Bronchial epithelial cell (primary cell): ENCODE data around the gene BPI. TPM values are rescaled to one million over a fixed set of nuclear protein-coding genes. Genes with fewer than 3 reads are reported as not detected.

Source experiments
- DNase-seq: peaks from one replicate; pipeline ENCODE4 v3.0.0-alpha.2; 2010; ENCODE audit warnings: low read depth
- FAIRE-seq: peaks from 2 replicates; lab custom pipeline; 2011; peaks lifted over from hg19 to GRCh38; lab: Jason Lieb, UNC
- H3K27me3 ChIP-seq: 2 replicates; pipeline ENCODE4 v1.5.1; 2011; ENCODE audit warnings: low read length; ENCODE audit not compliant: control insufficient read depth, insufficient read depth
- H3K36me3 ChIP-seq: 2 replicates; pipeline ENCODE4 v1.5.1; 2011; ENCODE audit warnings: low read length; ENCODE audit not compliant: control insufficient read depth, insufficient read depth
- H3K4me3 ChIP-seq: 2 replicates; pipeline ENCODE4 v1.5.1; 2011; ENCODE audit warnings: mild to moderate bottlenecking, low read depth, low read length, control low read depth
- total RNA-seq: library from RNA; depleted of rRNA; stranded (reverse); fragments of >200 nt; gene quantifications from 2 replicates; pipeline ENCODE4 v1.2.1, GENCODE V29; 2014
- TF ChIP-seq, protein P1 (sequence below): IDR thresholded peaks from 2 replicates; pipeline ENCODE4 v1.5.1; 2011; ENCODE audit warnings: mild to moderate bottlenecking, moderate library complexity, low read length, control low read depth, inconsistent platforms; ENCODE audit not compliant: insufficient read depth, severe bottlenecking

BPI gene
- total RNA-seq, 1 donor from 2014 or later = not detected

DNA sequence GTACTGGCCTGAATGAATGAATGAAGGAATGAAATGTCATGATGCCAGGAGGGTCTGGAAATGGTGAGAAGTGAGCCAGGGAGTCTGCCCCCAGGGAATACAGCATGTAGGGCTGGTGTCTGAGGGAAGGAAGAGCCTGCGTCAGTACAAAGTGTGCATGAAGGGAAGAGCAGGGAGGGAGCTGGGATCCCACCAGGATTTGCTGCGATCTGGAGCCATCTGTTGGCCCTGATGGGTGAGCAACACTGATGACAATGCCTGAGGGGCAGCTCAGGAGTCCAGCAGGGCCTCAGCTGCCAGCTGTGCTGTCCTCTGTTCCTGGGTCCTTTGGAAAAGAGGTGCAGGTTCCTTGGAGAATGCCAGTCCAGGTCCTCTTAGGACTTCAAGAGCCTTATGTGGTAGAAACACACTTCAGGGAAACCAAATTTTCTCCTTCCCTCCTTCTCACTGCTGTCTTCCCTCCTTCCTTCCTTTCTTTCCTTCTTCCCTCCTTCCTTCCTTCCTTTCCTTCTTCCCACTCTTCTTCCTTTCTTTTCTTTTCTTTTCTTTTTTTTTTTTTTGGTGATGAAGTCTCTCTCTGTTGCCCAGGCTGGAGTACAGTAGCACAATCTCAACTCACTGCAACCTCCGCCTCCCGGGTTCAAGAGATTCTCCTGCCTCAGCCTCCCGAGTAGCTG, 11.5 kb downstream of the BPI start:
- H3K27me3 ChIP-seq = no peaks in the 10 kb centered on the region
- TF ChIP-seq, protein P1, sequence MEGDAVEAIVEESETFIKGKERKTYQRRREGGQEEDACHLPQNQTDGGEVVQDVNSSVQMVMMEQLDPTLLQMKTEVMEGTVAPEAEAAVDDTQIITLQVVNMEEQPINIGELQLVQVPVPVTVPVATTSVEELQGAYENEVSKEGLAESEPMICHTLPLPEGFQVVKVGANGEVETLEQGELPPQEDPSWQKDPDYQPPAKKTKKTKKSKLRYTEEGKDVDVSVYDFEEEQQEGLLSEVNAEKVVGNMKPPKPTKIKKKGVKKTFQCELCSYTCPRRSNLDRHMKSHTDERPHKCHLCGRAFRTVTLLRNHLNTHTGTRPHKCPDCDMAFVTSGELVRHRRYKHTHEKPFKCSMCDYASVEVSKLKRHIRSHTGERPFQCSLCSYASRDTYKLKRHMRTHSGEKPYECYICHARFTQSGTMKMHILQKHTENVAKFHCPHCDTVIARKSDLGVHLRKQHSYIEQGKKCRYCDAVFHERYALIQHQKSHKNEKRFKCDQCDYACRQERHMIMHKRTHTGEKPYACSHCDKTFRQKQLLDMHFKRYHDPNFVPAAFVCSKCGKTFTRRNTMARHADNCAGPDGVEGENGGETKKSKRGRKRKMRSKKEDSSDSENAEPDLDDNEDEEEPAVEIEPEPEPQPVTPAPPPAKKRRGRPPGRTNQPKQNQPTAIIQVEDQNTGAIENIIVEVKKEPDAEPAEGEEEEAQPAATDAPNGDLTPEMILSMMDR = no peak
- H3K36me3 ChIP-seq = no peaks in the 10 kb centered on the region
- FAIRE-seq (no peak), DNase-seq (no peak)
- H3K4me3 ChIP-seq = no peak overlapping the region

- DNase-seq (no peak), FAIRE-seq (no peak)
- no peaks in the 10 kb centered on the region for H3K27me3 ChIP-seq
- TF ChIP-seq, protein P1 = no peak
- H3K36me3 ChIP-seq = no peaks in the 10 kb centered on the region
- no peak overlapping the region for H3K4me3 ChIP-seq
Observed at GRCh38 chr20:38316341-38316740, 12.4 kb downstream of the BPI start.

DNA sequence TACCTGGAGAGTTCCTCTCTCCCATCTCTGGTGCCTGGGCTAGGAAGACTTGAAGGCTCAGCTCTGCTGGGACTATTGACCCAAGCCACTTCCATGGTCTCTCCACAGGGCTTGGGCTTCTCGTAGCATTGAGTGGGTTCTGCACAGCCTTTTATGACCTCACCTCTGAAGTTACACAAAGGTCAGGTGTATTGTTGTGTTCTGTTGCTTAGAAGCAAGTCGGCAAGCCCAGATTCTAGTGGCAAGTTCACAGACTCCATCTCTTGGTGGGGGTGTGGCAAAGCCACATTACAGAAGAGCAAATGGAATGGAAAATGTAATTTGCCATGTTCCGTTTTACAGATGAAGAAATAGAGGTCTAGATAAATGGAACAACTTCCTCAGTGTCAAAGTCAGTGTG, 13.5 kb downstream of the BPI start:
- TF ChIP-seq, protein P1 = no peak
- no peak for DNase-seq
- no peak for FAIRE-seq

GRCh38 chr20:38320221-38320620, 16.3 kb downstream of the BPI start:
- H3K4me3 ChIP-seq = no peak overlapping the region
- TF ChIP-seq, protein P1 = no peak
- peaks cover 1% of the 10 kb centered on the region for H3K27me3 ChIP-seq
- no peak for FAIRE-seq
- DNase-seq = no peak
- H3K36me3 ChIP-seq = no peaks in the 10 kb centered on the region

More for the DNA sequence above, 13.5 kb downstream of the BPI start:
- Histone ChIP-seq H3K27me3 (no peaks in the 10 kb centered on the region), H3K4me3 (no peak overlapping the region), H3K36me3 (no peaks in the 10 kb centered on the region)

DNA sequence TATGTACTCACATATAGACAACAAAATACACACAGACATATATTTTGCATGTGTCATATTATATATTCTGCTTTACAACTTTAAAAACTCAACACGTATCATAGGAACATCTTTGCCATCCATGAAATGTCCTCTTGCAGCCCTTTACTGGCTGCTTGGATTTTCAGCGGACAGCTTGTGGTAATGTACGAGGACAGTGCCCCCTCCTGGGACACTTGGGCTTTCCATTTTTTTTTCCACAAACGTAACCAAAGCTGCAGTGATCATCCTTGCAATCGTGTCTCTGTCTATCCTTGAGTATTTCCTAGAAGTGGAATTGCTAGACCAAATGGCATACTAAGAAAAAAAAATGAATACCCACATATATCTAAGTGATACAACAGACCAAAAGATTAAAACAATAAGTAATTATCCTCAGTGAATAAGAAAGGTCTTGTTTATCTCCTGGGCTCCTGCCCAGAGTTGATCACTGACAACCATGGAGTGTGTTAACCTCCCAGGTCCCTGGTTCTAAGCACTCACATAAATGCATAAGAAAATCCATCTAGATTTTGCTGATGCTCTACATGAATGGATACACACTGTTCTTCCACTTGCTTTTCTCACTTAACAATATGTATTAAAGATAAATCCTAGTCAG, 18.1 kb downstream of the BPI start:
- TF ChIP-seq, protein P1 = peak; percentile 75
- FAIRE-seq = no peak
- no peaks in the 10 kb centered on the region for H3K36me3 ChIP-seq
- no peak overlapping the region for H3K4me3 ChIP-seq
- DNase-seq = peak; percentile 51
- H3K27me3 ChIP-seq = peaks cover 1% of the 10 kb centered on the region

DNA sequence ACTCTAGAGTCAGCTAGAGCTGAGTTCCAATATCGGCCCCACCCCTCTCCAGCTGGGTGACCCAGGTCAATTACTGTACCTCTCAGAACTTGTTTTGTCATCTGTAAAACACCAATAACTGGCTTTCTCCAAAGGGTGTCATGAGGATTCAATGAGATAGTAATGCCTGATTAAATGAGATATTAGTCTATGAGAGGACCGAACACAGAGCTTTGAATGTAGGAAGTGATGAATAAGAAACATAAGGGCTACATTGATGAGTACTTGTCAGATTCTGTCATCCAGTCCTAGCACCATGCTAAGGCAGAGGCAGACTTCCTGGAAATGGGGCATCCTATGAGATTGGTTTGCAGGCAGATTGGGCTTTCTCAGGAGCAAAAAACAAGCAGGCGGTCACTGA, 20.2 kb downstream of the BPI start:
- Histone ChIP-seq H3K27me3 (peaks cover 1% of the 10 kb centered on the region), H3K36me3 (no peaks in the 10 kb centered on the region), H3K4me3 (no peak overlapping the region)
- DNase-seq (no peak), FAIRE-seq (no peak)
- TF ChIP-seq, protein P1 = no peak
